ENCODE results near the gene CACNA2D3. TPM values are rescaled to one million over a fixed set of nuclear protein-coding genes. Genes with fewer than 3 reads are reported as not detected.

The CACNA2D3 gene
- total RNA-seq, 1 donor from 2014 or later, result 21.2 TPM

DNA sequence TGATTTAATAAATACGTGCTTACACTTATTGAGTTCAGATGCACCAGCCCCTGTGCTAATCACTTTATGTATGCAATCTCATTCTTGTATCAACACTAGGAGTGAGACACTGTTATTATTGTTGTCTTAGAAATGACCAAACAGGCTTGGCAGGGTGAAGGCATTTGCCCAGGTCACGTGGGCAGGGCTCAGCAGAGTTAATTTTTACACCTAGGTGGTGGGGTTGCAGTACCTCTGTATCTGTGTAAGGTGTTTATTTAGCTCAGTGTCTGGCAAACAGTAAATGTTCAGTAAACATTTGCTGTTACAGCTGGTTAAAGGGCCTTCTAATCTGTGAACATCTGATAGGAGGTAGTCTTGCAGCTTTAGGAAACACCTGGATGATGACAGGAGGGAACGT is 200.0 kb downstream of the CACNA2D3 start:
- intact Hi-C loops (cut with micrococcal nuclease), result no loop called here
- no peaks in the 10 kb centered on the region for H3K4me1 ChIP-seq
- H3K27me3 ChIP-seq (ENCODE audit: low read depth), result no peaks in the 10 kb centered on the region
- TF ChIP-seq, protein P1, sequence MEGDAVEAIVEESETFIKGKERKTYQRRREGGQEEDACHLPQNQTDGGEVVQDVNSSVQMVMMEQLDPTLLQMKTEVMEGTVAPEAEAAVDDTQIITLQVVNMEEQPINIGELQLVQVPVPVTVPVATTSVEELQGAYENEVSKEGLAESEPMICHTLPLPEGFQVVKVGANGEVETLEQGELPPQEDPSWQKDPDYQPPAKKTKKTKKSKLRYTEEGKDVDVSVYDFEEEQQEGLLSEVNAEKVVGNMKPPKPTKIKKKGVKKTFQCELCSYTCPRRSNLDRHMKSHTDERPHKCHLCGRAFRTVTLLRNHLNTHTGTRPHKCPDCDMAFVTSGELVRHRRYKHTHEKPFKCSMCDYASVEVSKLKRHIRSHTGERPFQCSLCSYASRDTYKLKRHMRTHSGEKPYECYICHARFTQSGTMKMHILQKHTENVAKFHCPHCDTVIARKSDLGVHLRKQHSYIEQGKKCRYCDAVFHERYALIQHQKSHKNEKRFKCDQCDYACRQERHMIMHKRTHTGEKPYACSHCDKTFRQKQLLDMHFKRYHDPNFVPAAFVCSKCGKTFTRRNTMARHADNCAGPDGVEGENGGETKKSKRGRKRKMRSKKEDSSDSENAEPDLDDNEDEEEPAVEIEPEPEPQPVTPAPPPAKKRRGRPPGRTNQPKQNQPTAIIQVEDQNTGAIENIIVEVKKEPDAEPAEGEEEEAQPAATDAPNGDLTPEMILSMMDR (IDR thresholded peaks at IDR 0.05; ENCODE audit: borderline replicate concordance), result no peak
- no peak overlapping the region for H3K27ac ChIP-seq (replicated peaks)
- H3K36me3 ChIP-seq, result no peaks in the 10 kb centered on the region
- no peaks in the 10 kb centered on the region for H3K9me3 ChIP-seq (replicated peaks)
- no peak overlapping the region for H3K4me3 ChIP-seq
- no peak for DNase-seq

DNA sequence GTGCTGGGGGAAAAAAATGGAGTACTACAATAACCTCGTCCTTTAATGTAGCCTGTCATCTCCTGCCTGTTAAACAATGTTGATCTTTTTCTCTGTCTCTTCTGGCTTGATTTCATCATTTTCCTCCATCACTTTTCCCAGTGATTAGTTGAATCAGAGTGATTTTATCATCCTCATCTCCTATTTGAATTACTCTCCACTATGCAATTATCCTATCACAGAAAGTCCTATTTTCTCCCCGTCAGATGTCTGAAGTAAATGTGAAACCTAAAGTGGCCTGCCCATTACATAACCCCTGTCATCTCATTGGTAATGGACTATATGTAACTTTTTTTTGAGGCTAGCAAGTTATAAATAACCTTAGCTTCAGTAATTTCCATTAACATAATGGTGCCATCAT is 201.8 kb downstream of the CACNA2D3 start:
- no peak overlapping the region for H3K4me3 ChIP-seq
- no peaks in the 10 kb centered on the region for H3K9me3 ChIP-seq (replicated peaks)
- H3K36me3 ChIP-seq, result no peaks in the 10 kb centered on the region
- DNase-seq, result no peak
- H3K4me1 ChIP-seq, result no peaks in the 10 kb centered on the region
- no peak overlapping the region for H3K27ac ChIP-seq (replicated peaks)
- H3K27me3 ChIP-seq (ENCODE audit: low read depth), result no peaks in the 10 kb centered on the region
- intact Hi-C loops (cut with micrococcal nuclease), result no loop called here
- TF ChIP-seq, protein P1 (IDR thresholded peaks at IDR 0.05; ENCODE audit: borderline replicate concordance), result no peak

DNA sequence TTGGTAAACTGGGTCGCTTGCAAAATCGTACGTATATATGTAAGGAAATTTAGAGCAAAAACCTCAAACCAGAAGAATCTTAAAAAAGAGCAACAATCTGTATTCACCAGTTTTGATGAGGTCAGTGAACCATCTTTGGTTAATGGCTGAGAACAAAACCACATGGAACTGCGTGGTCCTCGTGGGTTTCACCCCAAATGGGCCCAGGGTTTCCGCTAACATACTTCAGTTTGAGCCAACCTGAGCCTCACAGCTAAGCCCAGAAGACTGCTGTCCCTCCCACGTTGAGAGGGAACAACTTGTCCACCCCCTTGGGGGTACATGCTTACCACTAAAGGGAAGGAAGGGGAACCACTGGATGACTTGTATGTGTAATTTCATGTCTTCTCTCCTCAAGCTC is 204.6 kb downstream of the CACNA2D3 start:
- H3K4me1 ChIP-seq, result no peaks in the 10 kb centered on the region
- H3K9me3 ChIP-seq (replicated peaks), result no peaks in the 10 kb centered on the region
- intact Hi-C loops (cut with micrococcal nuclease), result no loop called here
- no peaks in the 10 kb centered on the region for H3K36me3 ChIP-seq
- no peak for DNase-seq
- H3K27me3 ChIP-seq (ENCODE audit: low read depth), result no peaks in the 10 kb centered on the region
- H3K4me3 ChIP-seq, result no peak overlapping the region
- TF ChIP-seq, protein P1 (IDR thresholded peaks at IDR 0.05; ENCODE audit: borderline replicate concordance), result no peak
- H3K27ac ChIP-seq (replicated peaks), result no peak overlapping the region

DNA sequence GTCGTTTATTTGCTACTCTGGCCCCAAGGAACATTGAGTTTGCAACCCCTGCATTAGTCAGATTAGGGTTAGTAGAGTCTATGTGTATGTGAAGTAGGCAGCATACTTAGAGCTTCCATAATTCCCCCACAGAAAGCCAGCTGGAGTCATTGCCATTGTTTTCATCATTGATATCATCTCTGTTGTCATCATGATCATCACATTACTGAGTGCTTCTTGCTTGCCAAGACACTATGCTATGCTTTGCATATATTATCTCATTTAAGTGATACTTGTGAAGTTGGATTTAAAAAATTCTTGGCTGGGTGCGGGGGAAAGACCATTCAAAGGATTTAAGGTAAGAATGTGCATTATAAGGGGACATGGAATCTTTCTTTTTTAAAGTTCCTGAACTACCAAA is 209.0 kb downstream of the CACNA2D3 start:
- Histone ChIP-seq H3K27ac (replicated peaks) (no peak overlapping the region), H3K4me1 (no peaks in the 10 kb centered on the region), H3K36me3 (no peaks in the 10 kb centered on the region), H3K4me3 (no peak overlapping the region), H3K9me3 (replicated peaks) (no peaks in the 10 kb centered on the region), H3K27me3 (ENCODE audit: low read depth) (no peaks in the 10 kb centered on the region)
- DNase-seq, result no peak
- intact Hi-C loops (cut with micrococcal nuclease), result no loop called here
- TF ChIP-seq, protein P1 (IDR thresholded peaks at IDR 0.05; ENCODE audit: borderline replicate concordance), result no peak

DNA sequence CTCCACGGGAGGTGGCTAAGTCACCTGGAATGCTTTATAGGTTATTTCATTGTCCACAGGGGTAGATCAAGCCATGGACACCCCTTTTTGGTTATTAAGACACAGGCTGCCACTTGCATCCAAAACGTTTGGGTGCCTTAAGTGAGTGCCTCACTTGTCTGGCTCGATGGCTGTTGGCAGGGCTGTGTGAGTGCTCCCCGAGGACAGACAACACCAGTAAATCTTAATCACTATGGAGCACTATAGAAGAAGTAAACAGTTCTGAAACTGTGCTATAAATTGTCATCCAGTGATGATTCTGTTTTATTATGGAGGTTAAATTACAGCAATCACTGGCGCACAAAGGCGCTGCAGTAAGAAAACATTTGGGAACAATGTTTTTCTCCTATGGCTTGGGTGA is 215.5 kb downstream of the CACNA2D3 start:
- Histone ChIP-seq H3K4me1 (peaks cover 3% of the 10 kb centered on the region), H3K27ac (replicated peaks) (no peak overlapping the region), H3K27me3 (ENCODE audit: low read depth) (no peaks in the 10 kb centered on the region), H3K9me3 (replicated peaks) (no peaks in the 10 kb centered on the region), H3K4me3 (no peak overlapping the region), H3K36me3 (no peaks in the 10 kb centered on the region)
- intact Hi-C loops (cut with micrococcal nuclease), result no loop called here
- TF ChIP-seq, protein P1 (IDR thresholded peaks at IDR 0.05; ENCODE audit: borderline replicate concordance), result no peak
- DNase-seq, result no peak

DNA sequence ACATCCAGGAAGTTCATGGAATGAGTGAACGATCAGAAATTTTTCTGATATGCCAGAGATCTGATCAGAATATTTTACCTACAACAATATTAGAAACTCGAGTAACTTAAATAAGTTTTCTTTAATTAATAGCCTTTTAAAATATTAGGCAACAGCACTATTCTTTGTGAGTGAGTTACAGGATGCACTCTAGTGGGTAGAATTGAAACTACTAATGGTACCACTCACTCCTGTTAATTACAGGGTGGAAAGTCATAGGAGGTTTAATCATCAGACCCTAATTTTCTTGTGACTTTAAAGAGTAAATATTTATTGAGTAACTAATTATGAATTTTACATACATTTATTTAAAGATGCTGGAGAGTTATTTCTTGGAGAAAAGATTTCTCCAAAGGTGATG is 217.3 kb downstream of the CACNA2D3 start:
- Histone ChIP-seq H3K27me3 (ENCODE audit: low read depth) (no peaks in the 10 kb centered on the region), H3K4me1 (peaks cover 6% of the 10 kb centered on the region), H3K27ac (replicated peaks) (no peak overlapping the region), H3K4me3 (no peak overlapping the region), H3K36me3 (no peaks in the 10 kb centered on the region), H3K9me3 (replicated peaks) (no peaks in the 10 kb centered on the region)
- intact Hi-C loops (cut with micrococcal nuclease), result no loop called here
- no peak for DNase-seq
- TF ChIP-seq, protein P1 (IDR thresholded peaks at IDR 0.05; ENCODE audit: borderline replicate concordance), result no peak
